GM12891 (cell line): ENCODE measurements around the gene HUNK.
"Not testable (repeated sequence)": the region's sequence is repeated elsewhere in the genome, so short reads cannot be mapped to it uniquely, and the experiment has no call there.

Experiments
- DNase-seq: peaks from one replicate; pipeline ENCODE4 v3.0.0; 2011; ENCODE audit warnings: low spot score; ENCODE audit not compliant: insufficient read length
- FAIRE-seq: peaks from 2 replicates; lab custom pipeline; 2011; peaks lifted over from hg19 to GRCh38; lab: Jason Lieb, UNC
- PAX5 ChIP-seq: IDR thresholded peaks from 2 replicates; pipeline ENCODE4 v1.6.1; 2011; ENCODE audit warnings: low read length, moderate library complexity, mild to moderate bottlenecking; ENCODE audit not compliant: insufficient read depth, severe bottlenecking
- POLR2A ChIP-seq: IDR thresholded peaks from 2 replicates; pipeline ENCODE4 v1.6.1; 2011; ENCODE audit warnings: low read depth, low read length, control low read depth
- POLR2AphosphoS5 ChIP-seq: IDR thresholded peaks from 2 replicates; pipeline ENCODE4 v1.6.1; 2011; ENCODE audit warnings: low read depth, low read length, control low read depth
- POU2F2 ChIP-seq: IDR thresholded peaks from 2 replicates; pipeline ENCODE4 v1.6.1; 2011; ENCODE audit warnings: low read depth, mild to moderate bottlenecking, control low read depth, low read length, moderate library complexity
- SPI1 ChIP-seq: IDR thresholded peaks from 2 replicates; pipeline ENCODE4 v1.6.1; 2011; ENCODE audit warnings: low read depth, low read length, control low read depth
- TAF1 ChIP-seq: IDR thresholded peaks from 2 replicates; pipeline ENCODE4 v1.6.1; 2011; ENCODE audit warnings: low read depth, low read length, control low read depth

HUNK gene

DNA sequence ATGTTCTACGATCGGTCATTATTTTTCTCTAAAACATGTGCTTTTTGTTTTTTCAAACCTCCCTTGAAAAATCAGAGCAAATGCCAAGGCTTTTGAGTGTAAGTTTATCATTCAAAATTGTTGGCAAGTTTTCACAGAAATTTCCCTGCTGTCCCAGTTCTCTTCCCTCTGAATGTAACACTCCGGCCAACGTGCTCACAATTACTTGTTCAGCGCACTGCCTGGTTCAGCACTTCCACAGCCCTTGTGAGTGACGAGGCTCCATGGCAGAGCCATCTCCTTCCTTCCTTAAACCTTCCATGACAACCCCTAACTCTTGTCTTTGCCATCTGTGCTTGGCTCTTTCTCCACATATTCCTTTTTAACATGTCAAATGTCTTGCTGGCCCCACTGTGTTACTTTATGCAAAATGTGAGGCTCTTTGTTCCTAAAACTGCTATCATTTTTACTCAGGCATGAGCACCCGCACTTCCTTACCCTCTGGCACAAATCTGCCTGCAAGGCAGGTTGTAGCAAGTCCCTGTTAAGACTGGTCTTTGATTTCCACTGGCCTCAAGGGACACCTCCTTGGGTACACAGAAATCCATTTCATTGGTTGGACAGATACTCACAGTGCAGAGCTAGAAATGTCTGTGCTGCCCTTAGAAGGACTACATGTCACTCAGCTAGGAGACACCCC is 142.8 kb downstream of the HUNK start:
- DNase-seq: no peak
- no peak for FAIRE-seq
- TF ChIP-seq POLR2AphosphoS5 (no peak), POLR2A (no peak), PAX5 (no peak), TAF1 (no peak), SPI1 (no peak), POU2F2 (no peak)

DNA sequence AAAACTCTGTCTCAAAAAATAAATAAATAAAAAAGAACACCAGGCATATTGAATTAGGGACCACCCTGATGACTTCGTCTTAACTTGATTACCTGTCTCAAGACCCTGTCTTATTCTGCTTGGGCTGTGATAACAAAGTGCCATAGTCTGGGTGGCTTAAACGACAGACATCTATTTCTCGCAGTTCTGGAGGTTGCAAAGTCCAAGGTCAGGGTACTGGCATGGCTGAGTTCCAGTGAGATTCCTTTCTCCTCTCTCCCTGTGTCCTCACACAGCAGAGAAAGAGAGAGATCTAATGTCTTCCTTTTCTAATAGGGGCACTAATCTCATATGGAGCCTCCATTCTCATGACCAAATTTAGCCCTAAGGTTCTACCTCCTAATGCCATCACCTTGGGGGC is 145.6 kb downstream of the HUNK start:
- DNase-seq: no peak
- no peak for FAIRE-seq
- TF ChIP-seq POLR2A (no peak), POLR2AphosphoS5 (no peak), POU2F2 (no peak), TAF1 (no peak), PAX5 (no peak), SPI1 (no peak)

DNA sequence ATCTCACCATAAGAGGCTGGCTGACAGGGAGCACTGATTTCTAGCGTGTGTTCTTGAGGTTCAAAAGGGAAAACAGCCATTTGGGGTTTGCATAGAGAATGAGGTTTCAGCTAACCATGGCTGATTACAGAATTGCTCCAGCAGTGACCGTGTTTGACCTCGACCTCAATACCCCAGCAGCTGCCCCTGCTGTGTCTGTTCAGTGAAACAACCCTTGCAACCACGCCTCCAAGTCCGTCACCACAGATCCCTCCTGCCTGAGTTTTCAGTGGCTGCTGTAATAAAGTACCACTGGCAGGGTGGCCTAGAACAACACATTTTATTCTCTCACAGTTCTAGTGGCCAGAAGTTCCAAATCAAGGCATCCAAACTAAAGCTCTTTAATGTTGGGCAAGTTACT is 147.7 kb downstream of the HUNK start:
- TF ChIP-seq TAF1 (no peak), SPI1 (no peak), POU2F2 (no peak), PAX5 (no peak), POLR2AphosphoS5 (no peak), POLR2A (no peak)
- no peak for DNase-seq
- FAIRE-seq: no peak

DNA sequence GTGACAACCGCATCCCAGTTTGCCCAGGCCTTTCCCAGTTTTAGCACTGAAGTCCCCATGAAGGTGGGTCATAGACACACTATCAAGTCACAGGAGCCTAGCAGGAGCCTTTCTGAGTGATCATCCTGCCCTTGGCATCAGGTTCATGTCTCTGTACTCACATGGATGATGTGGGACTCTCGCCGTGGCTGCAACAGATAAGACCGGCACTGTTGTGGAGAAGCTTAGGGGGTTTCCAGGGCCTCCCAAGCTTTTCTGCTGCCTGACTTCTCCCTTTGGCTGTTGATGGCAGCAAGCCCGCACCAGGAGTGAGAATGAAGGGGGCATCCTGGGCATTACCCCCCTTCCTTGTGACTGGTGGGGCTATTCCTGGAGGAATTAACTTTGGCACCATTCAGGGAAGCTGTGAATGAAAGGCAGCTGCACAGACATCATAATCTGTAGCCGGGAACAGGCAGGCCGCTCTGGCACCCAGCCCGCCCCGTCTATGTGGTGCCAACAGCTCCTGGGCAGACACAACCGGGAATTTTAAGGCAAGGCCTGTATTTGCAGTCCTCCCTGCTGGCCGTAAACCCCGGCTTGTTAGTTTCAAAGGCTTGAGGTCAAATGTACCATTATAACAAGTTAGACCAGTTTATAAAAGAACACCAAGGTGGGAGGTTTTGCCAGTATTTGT is 148.6 kb downstream of the HUNK start:
- FAIRE-seq (no peak), DNase-seq (no peak)
- no peak for TF ChIP-seq POLR2AphosphoS5
- no peak for TF ChIP-seq SPI1
- no peak for TF ChIP-seq POU2F2
- no peak for TF ChIP-seq PAX5
- TF ChIP-seq TAF1: no peak
- TF ChIP-seq POLR2A: no peak

DNA sequence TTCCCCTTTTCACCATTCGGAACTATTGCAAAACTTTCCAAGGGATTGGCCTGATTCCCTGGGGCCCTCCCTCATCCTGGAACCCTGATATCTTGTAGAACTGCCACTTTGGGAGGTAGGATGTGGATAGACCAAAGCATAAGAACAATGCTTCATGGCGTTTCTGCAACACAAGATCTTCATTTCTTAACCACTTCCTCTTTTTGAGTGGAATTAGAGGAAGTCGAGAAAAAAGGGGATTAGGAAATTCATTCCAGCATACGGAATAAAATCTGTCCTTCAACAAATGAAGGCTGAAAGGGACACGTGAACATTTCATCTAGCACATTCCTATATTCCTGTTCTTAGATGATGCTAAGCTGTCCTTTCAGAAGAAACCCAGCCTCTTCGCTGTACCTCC is 149.3 kb downstream of the HUNK start:
- DNase-seq (no peak), FAIRE-seq (no peak)
- TF ChIP-seq SPI1 (peak; percentile 61), POLR2A (no peak)

DNA sequence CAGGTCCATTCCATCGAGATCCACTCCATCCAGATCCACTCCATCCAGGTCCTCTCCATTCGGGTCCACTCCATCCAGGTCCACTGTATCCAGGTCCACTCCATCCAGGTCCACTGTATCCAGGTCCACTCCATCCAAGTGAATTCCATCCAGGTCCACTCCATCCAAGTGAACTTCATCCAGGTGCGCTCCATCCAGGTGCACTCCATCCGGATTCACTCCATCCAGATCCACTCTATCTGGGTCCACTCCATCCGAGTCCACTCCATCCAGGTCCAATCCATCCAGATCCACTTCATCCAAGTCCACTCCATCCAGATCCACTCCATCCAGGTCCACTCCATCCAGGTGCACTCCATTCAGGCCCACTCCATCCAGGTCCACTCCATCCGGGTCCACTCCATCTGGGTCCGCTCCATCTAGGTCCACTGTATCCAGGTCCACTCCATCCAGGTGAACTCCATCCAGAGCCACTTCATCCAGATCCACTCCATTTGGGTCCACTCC is 157.4 kb downstream of the HUNK start:
- TF ChIP-seq POU2F2 (no peak), POLR2AphosphoS5 (no peak), PAX5 (no peak), TAF1 (no peak), POLR2A (no peak), SPI1 (no peak)
- DNase-seq (no peak), FAIRE-seq (no peak)

DNA sequence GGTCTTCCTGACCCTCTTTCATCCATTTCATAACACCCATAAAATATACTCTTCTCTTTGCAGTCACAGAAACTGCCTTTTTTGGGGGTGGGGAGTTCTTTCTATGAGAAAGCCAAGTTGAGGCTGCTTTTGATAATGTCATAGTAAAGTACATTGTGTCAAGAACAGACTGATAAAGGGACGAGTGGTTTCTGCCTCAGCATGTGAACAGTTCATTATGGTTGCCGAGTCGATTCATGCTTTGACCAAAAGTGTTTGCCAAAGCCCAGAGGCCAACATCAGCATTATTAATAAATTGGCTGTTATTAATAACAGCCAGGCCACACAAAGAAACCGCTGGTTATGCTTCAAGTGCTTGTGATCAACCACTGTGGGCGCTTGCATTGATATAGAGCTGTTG is 162.0 kb downstream of the HUNK start:
- TF ChIP-seq POLR2AphosphoS5 (no peak), POLR2A (no peak), PAX5 (no peak), TAF1 (no peak), SPI1 (no peak), POU2F2 (no peak)
- FAIRE-seq (no peak), DNase-seq (no peak)

DNA sequence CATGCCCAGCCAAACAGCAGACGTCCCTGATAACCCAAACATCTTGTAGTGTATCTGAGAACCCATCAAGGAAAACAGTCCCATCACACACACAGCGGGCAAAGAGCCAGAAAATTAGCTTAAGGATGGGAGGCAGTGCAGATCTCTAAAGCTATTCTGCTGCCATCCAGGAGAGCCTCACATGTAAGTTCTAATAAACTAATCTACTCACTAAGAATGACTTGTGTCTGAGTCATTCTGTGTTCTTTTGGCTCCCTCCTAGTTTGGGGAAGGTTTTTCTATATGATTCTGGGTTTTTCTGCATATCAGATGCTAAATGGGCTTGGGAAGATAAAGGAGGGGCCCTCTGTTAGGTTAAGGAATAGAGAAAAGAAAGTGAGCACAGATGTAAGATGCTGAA is 162.8 kb downstream of the HUNK start:
- TF ChIP-seq SPI1: no peak
- DNase-seq (no peak), FAIRE-seq (no peak)

DNA sequence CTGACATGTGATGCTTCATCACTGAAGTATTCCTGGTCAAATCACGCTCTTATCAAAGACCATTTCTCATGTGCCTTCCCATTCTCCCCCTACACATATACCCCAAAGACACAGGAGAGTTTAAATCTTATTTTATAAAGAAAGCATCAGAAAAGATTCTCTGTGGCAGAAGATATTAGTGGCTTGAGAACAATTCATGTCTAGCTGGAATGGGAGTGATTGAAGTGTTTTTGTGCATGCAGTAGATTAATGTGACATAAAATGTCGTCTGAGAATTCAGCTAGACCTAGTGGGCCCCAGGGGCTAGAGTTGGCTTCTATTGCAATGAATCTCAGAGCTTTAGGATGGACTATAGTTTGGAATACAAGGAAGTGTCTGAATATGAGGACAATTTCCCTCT is 163.9 kb downstream of the HUNK start:
- no peak for FAIRE-seq
- DNase-seq: no peak

DNA sequence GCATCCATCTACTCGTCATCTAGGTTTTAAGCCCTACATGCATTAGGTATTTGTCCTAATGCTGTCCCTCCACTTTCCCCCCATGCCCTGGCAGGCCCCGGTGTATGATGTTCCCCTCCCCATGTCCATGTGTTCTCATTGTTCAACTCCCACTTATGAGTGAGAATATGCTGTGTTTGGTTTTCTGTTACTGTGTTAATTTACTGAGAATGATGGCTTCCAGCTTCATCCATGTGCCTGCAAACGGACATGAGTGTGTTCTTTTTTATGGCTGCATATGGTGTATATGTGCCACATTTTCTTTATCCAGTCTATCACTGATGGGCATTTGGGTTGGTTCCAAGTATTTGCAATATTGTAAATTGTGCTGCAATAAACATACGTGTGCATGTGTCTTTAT is 165.9 kb downstream of the HUNK start:
- DNase-seq, FAIRE-seq: not testable (repeated sequence)

More for the DNA sequence above, 163.9 kb downstream of the HUNK start:
- TF ChIP-seq POLR2AphosphoS5 (no peak), POLR2A (no peak), POU2F2 (no peak), TAF1 (no peak), PAX5 (no peak), SPI1 (no peak)

DNA sequence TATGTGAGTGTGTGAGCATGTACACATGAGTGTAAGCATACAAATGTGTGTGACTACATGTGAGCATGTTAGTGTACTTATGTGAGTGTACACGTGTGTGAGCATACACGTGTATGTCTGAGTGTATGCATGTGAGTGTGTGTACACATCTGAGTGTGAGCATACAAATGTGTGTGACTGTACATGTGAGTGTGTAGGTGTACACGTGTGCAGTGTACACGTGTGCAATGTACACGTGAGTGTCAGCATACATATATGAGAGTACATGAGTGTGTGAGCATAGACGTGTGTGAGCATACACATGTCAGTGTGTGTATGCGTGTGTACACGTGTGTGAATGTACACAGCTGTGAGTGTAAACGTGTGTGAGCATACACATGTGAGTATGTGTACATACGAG is 170.6 kb downstream of the HUNK start:
- TF ChIP-seq TAF1 (no peak), POU2F2 (no peak), POLR2A (no peak)
- DNase-seq (no peak), FAIRE-seq (no peak)
